H1 (cell line): ENCODE results near the gene MXRA7. TPM values are rescaled to one million over a fixed set of nuclear protein-coding genes. Genes with fewer than 3 reads are reported as not detected.

Experiments used
- CTCF ChIA-PET: fragments of 300-600 bp; sonication (Branson Sonifier 250); formaldehyde crosslinking; loops from one replicate; lab custom pipeline; 2021; ENCODE audit not compliant: partially characterized antibody; lab: Charles Lee
- POLR2A ChIA-PET: fragments of 300-600 bp; sonication (Branson Sonifier 250); formaldehyde crosslinking; loops from one replicate; lab custom pipeline; 2021; ENCODE audit warnings: inconsistent platforms; ENCODE audit not compliant: partially characterized antibody; lab: Charles Lee
- DNase-seq, 2 experiments: peaks; one replicate each; pipeline versions ENCODE4 v3.0.0 to v3.0.0-alpha.2; 2010 to 2022; ENCODE audit warnings: low spot score in 2 of 2, low read depth in 1 of 2, mixed read lengths in 1 of 2
- FAIRE-seq: peaks from 2 replicates; lab custom pipeline; 2011; peaks lifted over from hg19 to GRCh38; lab: Jason Lieb, UNC
- H2AFZ ChIP-seq: 2 replicates; pipeline ENCODE4 v1.8.1; 2012; ENCODE audit warnings: low read length, inconsistent platforms
- H2AK5ac ChIP-seq: 2 replicates; pipeline ENCODE4 v1.6.1; 2013; ENCODE audit warnings: low read depth, low read length
- H2BK120ac ChIP-seq: replicated peaks from 2 replicates; pipeline ENCODE3; 2013; ENCODE audit warnings: low read depth, low read length, inconsistent platforms
- H2BK12ac ChIP-seq: 2 replicates; pipeline ENCODE4 v1.6.1; 2013; ENCODE audit warnings: low read depth, low read length
- H2BK15ac ChIP-seq: 2 replicates; pipeline ENCODE4 v1.6.1; 2013; ENCODE audit warnings: low read length
- H2BK20ac ChIP-seq: 2 replicates; pipeline ENCODE4 v1.6.1; 2013; ENCODE audit warnings: low read length
- H2BK5ac ChIP-seq: 2 replicates; pipeline ENCODE4 v1.6.1; 2013; ENCODE audit warnings: low read depth, low read length
- H3K14ac ChIP-seq: 2 replicates; pipeline ENCODE4 v1.6.1; 2013; ENCODE audit warnings: inconsistent platforms; ENCODE audit not compliant: insufficient read length
- H3K18ac ChIP-seq: 2 replicates; pipeline ENCODE4 v1.6.1; 2013; ENCODE audit warnings: low read length; ENCODE audit errors: extremely low read depth
- H3K23ac ChIP-seq: 2 replicates; pipeline ENCODE4 v1.6.1; 2013; ENCODE audit warnings: inconsistent platforms; ENCODE audit not compliant: insufficient read length
- H3K23me2 ChIP-seq: 2 replicates; pipeline ENCODE4 v1.6.1; 2013; ENCODE audit warnings: low read depth, low read length
- H3K27ac ChIP-seq: 2 replicates; pipeline ENCODE4 v1.6.1; 2011; ENCODE audit warnings: low read depth, low read length, inconsistent platforms
- H3K27me3 ChIP-seq, 4 experiments: replicated peaks in 1 of 4; 1 replicate in 1 of 4; 2 replicates in 3 of 4; pipeline versions ENCODE4 v1.6.1 to v1.8.1; 2011 to 2013; ENCODE audit warnings: low read length in 3 of 4, mild to moderate bottlenecking in 3 of 4, inconsistent platforms in 2 of 4, mixed read lengths in 2 of 4, moderate library complexity in 1 of 4; ENCODE audit not compliant: control insufficient read depth in 3 of 4, insufficient read depth in 3 of 4; ENCODE audit errors: extremely low read depth in 1 of 4
- H3K36me3 ChIP-seq, 4 experiments: 2 replicates each; pipeline versions ENCODE4 v1.6.1 to v1.8.1; 2011 to 2013; ENCODE audit warnings: mild to moderate bottlenecking in 4 of 4, low read length in 3 of 4, moderate library complexity in 2 of 4, control low read depth in 1 of 4, inconsistent platforms in 1 of 4; ENCODE audit not compliant: insufficient read depth in 4 of 4, control insufficient read depth in 2 of 4
- H3K4ac ChIP-seq: replicated peaks from 2 replicates; pipeline ENCODE3; 2013; ENCODE audit warnings: low read length, low read depth, mixed read lengths, inconsistent platforms; ENCODE audit not compliant: insufficient read length
- H3K4me1 ChIP-seq, 4 experiments: replicated peaks in 1 of 4; 1 replicate in 1 of 4; 2 replicates in 3 of 4; pipeline versions ENCODE4 v1.6.1 to v1.8.1; 2011 to 2013; ENCODE audit warnings: low read length in 3 of 4, inconsistent platforms in 2 of 4, mixed read lengths in 1 of 4; ENCODE audit not compliant: insufficient read depth in 4 of 4, control insufficient read depth in 3 of 4
- H3K4me2 ChIP-seq, 2 experiments: 2 replicates each; pipeline versions ENCODE4 v1.6.1 to v1.8.1; 2011 to 2013; ENCODE audit warnings: low read depth in 2 of 2, low read length in 2 of 2, control low read depth in 1 of 2, inconsistent platforms in 1 of 2, mild to moderate bottlenecking in 1 of 2; ENCODE audit not compliant: insufficient read depth in 1 of 2
- H3K4me3 ChIP-seq, 4 experiments: fragments of 200-600, 300-600 bp in 1 of 4; sonication (generic), shearing (Covaris generic), sonication (Bioruptor Twin) in 1 of 4; 2 replicates each; pipeline versions ENCODE4 v1.5.1 to v1.8.1; 2011 to 2016; ENCODE audit warnings: low read length in 4 of 4, low read depth in 3 of 4, control low read depth in 2 of 4, inconsistent platforms in 2 of 4, mild to moderate bottlenecking in 2 of 4, mixed read lengths in 1 of 4, moderate library complexity in 1 of 4; ENCODE audit not compliant: insufficient read depth in 2 of 4; ENCODE audit errors: extremely low read depth in 1 of 4
- H3K56ac ChIP-seq: replicated peaks from 2 replicates; pipeline ENCODE3; 2013; ENCODE audit warnings: low read depth, mild to moderate bottlenecking, mixed read lengths, low read length, inconsistent platforms; ENCODE audit not compliant: insufficient read length
- H3K79me1 ChIP-seq: 2 replicates; pipeline ENCODE4 v1.6.1; 2013; ENCODE audit warnings: low read depth, low read length, control low read depth
- H3K79me2 ChIP-seq, 2 experiments: 2 replicates each; pipeline versions ENCODE4 v1.6.1 to v1.8.1; 2012 to 2013; ENCODE audit warnings: low read length in 2 of 2, mild to moderate bottlenecking in 2 of 2, inconsistent platforms in 1 of 2; ENCODE audit not compliant: insufficient read depth in 2 of 2, control insufficient read depth in 1 of 2
- H3K9ac ChIP-seq, 4 experiments: replicated peaks in 1 of 4; 1 replicate in 1 of 4; 2 replicates in 3 of 4; pipeline versions ENCODE4 v1.6.1 to v1.8.1; 2011 to 2013; ENCODE audit warnings: low read depth in 3 of 4, low read length in 3 of 4, control low read depth in 2 of 4, mild to moderate bottlenecking in 2 of 4, moderate library complexity in 2 of 4, inconsistent platforms in 1 of 4; ENCODE audit errors: extremely low read depth in 1 of 4
- H3K9me3 ChIP-seq, 2 experiments: 2 replicates each; pipeline versions ENCODE4 v1.6.1 to v1.8.1; 2012 to 2013; ENCODE audit warnings: mild to moderate bottlenecking in 2 of 2, moderate library complexity in 2 of 2, control low read depth in 1 of 2, inconsistent platforms in 1 of 2, low read depth in 1 of 2, low read length in 1 of 2, mixed read lengths in 1 of 2; ENCODE audit not compliant: insufficient read depth in 2 of 2
- H4K20me1 ChIP-seq, 2 experiments: replicated peaks in 1 of 2; 2 replicates each; pipeline versions ENCODE3 to v1.8.1; 2011 to 2013; ENCODE audit warnings: inconsistent platforms in 2 of 2, low read length in 2 of 2, mild to moderate bottlenecking in 1 of 2; ENCODE audit not compliant: insufficient read depth in 2 of 2, control insufficient read depth in 1 of 2
- H4K5ac ChIP-seq: 2 replicates; pipeline ENCODE4 v1.6.1; 2013; ENCODE audit warnings: low read length, low read depth, mixed read lengths, inconsistent platforms; ENCODE audit not compliant: insufficient read length
- H4K8ac ChIP-seq: 2 replicates; pipeline ENCODE4 v1.8.0; 2013; ENCODE audit warnings: mild to moderate bottlenecking, moderate library complexity, low read length, inconsistent platforms; ENCODE audit not compliant: insufficient read depth; ENCODE audit errors: extremely low read depth
- H4K91ac ChIP-seq: replicated peaks from 2 replicates; pipeline ENCODE3; 2013; ENCODE audit warnings: low read length, mixed read lengths, inconsistent platforms; ENCODE audit not compliant: insufficient read length
- FOSL1 ChIP-seq: IDR thresholded peaks from 2 replicates; pipeline ENCODE4 v1.6.1; 2011; ENCODE audit warnings: mild to moderate bottlenecking, low read depth, low read length, moderate library complexity; ENCODE audit not compliant: insufficient read depth
- WGBS, 2 experiments: shearing (Covaris generic) in 1 of 2; methylation state at CpG; one replicate each; pipeline versions ENCODE4 v1.1.6 to v1.1.7; 2013 to 2015; ENCODE audit warnings: low lambda C conversion rate in 2 of 2, mixed read lengths in 2 of 2, inconsistent platforms in 1 of 2, low coverage in 1 of 2, missing lambda C conversion rate in 1 of 2; ENCODE audit not compliant: insufficient replicate concordance in 2 of 2, insufficient coverage in 1 of 2, insufficient read length in 1 of 2; ENCODE audit errors: extremely low coverage in 1 of 2, missing lambda C conversion rate in 1 of 2; 5-methylcytosine and 5-hydroxymethylcytosine counted together
- polyA plus RNA-seq, 7 experiments: library from polyadenylated mRNA; depleted of rRNA in 3 of 7; stranded (reverse) in 5 of 7; unstranded in 2 of 7; fragments of >200 nt in 5 of 7; fragments of 200-250 nt in 2 of 7; gene quantifications; 1 replicate in 5 of 7; 2 replicates in 1 of 7; 4 replicates in 1 of 7; pipeline versions ENCODE4 v1.2.1 to v1.2.3, GENCODE V29; 2011 to 2013; ENCODE audit warnings: missing spikeins in 2 of 7, mixed read lengths in 2 of 7
- total RNA-seq: library from RNA; stranded (reverse); fragmentation: NEBNext Ultra II Directional; extraction: Animal tissue kit (Norgen Biotek cat#: 25700); gene quantifications from 2 replicates; pipeline ENCODE4 v1.2.1, GENCODE V29; 2021

The MXRA7 gene
- total and polyA plus RNA-seq, 2 of the 8 experiments (the other 6 are each of a cell fraction or from before 2014, with no cell fraction given), result 17.8 to 26.6 TPM

DNA sequence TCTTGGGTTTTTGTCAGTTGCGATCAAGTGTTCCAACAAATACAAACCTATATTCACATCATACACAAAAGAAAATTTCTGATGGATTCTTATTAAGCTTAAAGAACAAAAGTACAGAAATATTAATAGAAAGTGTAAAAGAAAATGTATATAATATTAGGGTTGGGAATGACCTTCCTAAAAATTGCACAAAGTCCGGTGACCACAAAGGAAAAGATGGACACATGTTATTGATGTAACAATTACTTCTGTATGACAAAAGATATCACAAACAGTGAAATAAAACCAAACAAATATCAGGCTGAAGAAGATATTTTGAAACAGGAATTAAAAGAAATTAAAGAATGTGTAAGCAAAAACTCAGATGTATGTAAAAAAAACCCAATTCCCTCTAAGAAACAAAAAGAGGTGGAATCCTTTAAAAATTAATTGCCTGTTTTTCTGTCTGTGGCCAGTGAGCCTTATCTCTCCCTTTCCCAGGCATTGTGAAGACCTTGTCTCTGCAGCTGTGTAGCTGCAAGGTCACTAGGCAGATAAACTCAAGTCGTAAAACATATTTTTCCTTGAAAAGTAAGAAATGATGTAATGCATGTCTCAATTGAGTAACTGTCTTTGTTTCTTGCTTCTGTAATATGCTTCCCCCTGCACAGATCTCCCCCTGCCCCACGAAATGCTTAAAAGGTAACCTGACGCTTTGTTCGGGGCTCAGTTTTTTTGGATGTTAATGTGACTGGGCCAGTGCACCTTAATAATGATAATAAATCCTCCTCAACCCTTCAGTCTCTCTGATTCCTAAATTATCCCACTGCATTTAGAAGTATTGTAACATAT, 70.0 kb downstream of the MXRA7 start:
- TF ChIP-seq FOSL1, result no peak
- TF ChIP-seq, all 59 proteins: peak for 0
- Histone ChIP-seq H3K4me3 (no peak overlapping the region), H3K4me2 (no peak overlapping the region), H2BK15ac (no peak overlapping the region), H3K18ac (no peak overlapping the region), H3K4me1 (peaks cover 0 to 5% (median 3%) of the 10 kb centered on the region in 4 experiments; a peak in 3 of 7 replicates), H2AK5ac (no peak overlapping the region), H3K36me3 (no peaks in the 10 kb centered on the region), H4K8ac (no peak overlapping the region), H3K79me1 (no peaks in the 10 kb centered on the region), H3K79me2 (no peaks in the 10 kb centered on the region), H2BK5ac (no peak overlapping the region), H2AFZ (no peak overlapping the region), H3K4ac (no peak overlapping the region), H3K9ac (no peak overlapping the region), H2BK20ac (no peak overlapping the region), H3K56ac (no peak overlapping the region), H4K20me1 (no peaks in the 10 kb centered on the region), H3K23me2 (no peaks in the 10 kb centered on the region; the same call in 1 of the 2 replicates), H3K27me3 (no peaks in the 10 kb centered on the region), H2BK120ac (no peak overlapping the region), H3K27ac (no peak overlapping the region), H3K23ac (no peak overlapping the region), H3K9me3 (no peaks in the 10 kb centered on the region), H4K5ac (no peak overlapping the region), H2BK12ac (no peak overlapping the region), H3K14ac (no peak overlapping the region), H4K91ac (no peak overlapping the region)
- 73% methylated on average over 6 of the region's 6 CpGs; no CpG with 5 or more reads in 1 of the 2 experiments for WGBS, 2 experiments
- FAIRE-seq, result no peak
- no peak for DNase-seq
- ChIA-PET POLR2A (no interaction called here), CTCF (no interaction called here)
